Measurements from ENCODE around the gene FAM167B.
"Not testable (repeated sequence)": the region's sequence is repeated elsewhere in the genome, so short reads cannot be mapped to it uniquely, and the experiment has no call there.

The FAM167B gene

DNA sequence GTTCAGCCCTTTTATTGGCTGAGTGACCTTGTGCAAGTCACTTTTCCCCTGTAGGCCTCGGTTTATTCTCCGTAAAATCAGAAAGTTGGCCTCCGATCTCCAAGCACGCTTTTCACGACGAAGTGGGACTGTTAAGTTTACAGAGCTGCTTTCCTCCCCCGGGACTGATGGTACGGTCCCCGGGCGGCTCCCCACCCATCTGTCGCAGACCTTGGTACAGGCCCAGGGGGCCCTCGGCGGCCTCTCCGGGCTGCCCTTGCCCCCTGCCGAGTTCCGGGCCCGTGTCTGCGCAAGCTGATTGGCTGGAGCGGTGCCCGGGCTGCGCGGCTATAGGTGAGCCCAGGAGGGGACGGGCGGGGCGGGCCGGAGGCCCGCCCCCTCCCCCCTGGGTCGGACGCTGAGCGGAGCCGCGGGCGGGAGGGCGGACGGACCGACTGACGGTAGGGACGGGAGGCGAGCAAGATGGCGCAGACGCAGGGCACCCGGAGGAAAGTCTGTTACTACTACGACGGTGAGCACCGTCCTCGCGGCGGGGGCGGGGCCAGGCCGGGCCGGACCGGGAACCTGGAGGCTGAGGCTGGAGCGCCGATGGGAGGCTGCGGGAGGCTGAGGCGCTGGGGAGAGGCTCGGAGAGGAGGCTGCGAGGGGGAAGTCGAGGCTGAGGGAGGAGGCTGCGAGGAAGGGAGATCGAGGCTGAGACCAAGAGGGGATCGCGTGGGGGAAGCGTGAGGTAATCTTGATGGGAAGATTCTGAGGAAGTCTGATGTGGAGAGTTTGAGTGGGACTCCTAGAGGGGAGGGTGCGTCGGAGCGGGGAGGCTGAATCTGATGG is 44.9 kb downstream of the FAM167B start, which contains the start of gene HDAC1:
Gene HDAC1, plus strand, starts transcription at position 376 of the 831 bp plus-strand sequence. Its CDS starts 87 bp downstream, at position 463.
- peak; percentile 85 to 97 (median 92) for DNase-seq (ENCODE audit: low read depth in 4 of 4, low spot score in 1 of 4)

DNA sequence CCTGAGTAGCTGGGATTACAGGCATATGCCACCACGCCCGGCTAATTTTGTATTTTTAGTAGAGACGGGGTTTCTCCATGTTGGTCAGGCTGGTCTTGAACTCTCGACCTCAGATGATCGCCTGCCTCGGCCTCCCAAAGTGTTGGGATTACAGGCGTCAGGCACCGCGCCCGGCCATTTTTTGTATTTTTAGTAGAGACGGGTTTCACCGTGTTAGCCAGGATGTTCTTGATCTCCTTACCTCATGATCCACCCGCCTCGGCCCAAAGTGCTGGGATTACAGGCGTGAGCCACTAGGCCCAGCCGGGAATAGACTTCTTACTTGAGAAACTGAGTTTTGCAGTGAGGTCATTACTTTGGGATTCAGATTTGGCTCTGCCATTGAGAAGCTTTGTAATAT is 51.2 kb downstream of the FAM167B start:
- DNase-seq (ENCODE audit: low read depth in 4 of 4, low spot score in 1 of 4), result not testable (repeated sequence)

Data from stimulated activated CD4-positive, alpha-beta T cell treated with anti-CD3 and anti-CD28 coated beads, Interleukin-1b, Interleukin-23, amount 100 ng/mL, for 24 hours (primary cell).